NCI-H1417 (cell line): ENCODE results near the gene NPFFR1.
"Not testable (repeated sequence)": the region's sequence is repeated elsewhere in the genome, so short reads cannot be mapped to it uniquely, and the experiment has no call there.

Source experiments
- DNase-seq, 3 experiments: peaks; one replicate each; lab custom pipeline; 2025; lab: John Stamatoyannopoulos, UW

NPFFR1 gene

GRCh38 chr10:70256463-70256862 lies 27.3 kb downstream of the NPFFR1 start:
- DNase-seq: no peak

- DNase-seq: no peak
Observed at GRCh38 chr10:70255329-70256299, 28.2 kb downstream of the NPFFR1 start.

DNA sequence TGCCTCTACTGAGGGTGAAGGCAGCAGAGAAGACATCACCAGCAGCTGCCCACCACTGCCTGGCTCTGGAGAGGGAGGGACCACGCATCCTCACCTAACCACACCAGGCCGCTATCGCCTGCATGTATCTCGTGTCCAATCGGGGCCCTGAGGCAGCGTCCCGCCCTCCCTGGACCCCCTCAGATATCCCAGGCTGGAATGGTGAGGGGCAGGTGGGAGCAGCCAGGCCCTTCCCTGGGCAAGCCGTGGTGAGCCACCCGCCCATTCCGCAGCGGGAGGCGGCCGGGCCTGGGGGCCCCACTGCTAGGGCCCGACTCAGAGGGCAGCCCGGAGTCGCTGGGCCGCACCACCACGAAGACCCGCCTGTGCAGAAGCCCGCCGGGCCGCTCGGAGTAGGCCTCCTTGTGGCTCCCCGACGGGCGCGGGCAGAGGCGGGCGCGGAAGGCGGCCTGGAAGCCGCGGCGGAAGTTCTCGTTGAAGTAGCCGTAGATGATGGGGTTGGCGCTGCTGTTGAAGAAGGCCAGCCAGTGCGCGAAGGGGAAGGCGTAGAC lies 29.0 kb downstream of the NPFFR1 start:
- DNase-seq: no peak

GRCh38 chr10:70253878-70254765 lies 29.7 kb downstream of the NPFFR1 start:
- DNase-seq: no peak

GRCh38 chr10:70250961-70251680 lies 32.7 kb downstream of the NPFFR1 start:
- no peak for DNase-seq

DNA sequence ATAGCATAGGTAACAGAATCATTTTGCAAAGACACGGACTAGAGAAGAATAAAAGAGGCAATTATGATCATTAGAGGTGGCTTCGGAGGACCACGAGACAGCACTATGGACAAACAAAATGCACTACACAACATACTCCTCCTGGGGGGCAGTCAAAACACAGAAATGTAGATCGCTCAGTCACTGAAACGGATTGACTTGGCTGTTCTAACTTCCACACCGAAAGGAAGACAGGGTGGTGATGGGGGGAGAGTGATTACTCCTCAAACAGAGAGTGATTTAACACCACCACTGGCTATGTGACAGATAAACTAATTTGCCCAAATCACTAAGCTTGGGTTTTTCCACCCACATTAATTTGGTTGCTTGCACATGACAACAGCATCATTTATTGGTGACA lies 36.4 kb downstream of the NPFFR1 start:
- DNase-seq: peak in 2 of 3 experiments; percentile 33 to 80

- DNase-seq: no peak
Observed at GRCh38 chr10:70241081-70241480, 42.7 kb downstream of the NPFFR1 start.

GRCh38 chr10:70239986-70240385 lies 43.8 kb downstream of the NPFFR1 start:
- DNase-seq: not testable (repeated sequence)

DNA sequence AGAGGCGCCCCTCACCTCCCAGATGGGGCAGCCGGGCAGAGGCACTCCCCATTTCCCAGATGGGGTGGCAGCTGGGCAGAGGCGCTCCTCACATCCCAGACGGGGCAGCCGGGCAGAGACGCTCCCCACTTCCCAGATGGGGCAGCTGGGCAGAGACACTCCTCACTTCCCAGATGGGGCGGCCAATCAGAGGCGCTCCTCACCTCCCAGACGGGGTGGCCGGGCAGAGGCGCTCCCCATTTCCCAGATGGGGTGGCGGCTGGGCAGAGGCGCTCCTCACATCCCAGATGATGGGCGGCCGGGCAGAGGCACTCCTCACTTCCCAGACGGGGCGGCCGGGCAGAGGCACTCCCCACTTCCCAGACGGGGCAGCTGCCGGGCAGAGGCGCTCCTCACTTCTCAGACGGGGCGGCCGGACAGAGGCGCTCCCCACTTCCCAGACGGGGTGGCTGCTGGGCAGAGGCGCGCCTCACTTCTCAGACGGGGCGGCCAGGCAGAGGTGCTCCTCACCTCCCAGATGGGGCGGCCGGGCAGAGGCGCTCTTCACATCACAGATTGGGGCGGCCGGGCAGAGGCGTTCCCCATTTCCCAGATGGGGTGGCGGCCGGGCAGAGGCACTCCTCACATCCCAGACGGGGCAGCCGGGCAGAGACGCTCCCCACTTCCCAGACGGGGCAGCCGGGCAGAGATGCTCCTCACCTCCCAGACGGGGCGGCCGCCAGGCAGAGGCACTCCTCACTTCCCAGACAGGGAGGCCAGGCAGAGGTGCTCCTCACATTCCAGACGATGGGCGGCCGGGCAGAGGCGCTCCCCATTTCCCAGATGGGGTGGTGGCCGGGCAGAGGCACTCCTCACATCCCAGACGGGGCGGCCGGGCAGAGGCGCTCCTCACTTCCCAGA lies 44.5 kb downstream of the NPFFR1 start:
- DNase-seq: not testable (repeated sequence)

- not testable (repeated sequence) for DNase-seq
Observed at GRCh38 chr10:70237958-70238536, 45.8 kb downstream of the NPFFR1 start.

- DNase-seq: no peak
Observed at GRCh38 chr10:70234668-70235447, 48.9 kb downstream of the NPFFR1 start.

DNA sequence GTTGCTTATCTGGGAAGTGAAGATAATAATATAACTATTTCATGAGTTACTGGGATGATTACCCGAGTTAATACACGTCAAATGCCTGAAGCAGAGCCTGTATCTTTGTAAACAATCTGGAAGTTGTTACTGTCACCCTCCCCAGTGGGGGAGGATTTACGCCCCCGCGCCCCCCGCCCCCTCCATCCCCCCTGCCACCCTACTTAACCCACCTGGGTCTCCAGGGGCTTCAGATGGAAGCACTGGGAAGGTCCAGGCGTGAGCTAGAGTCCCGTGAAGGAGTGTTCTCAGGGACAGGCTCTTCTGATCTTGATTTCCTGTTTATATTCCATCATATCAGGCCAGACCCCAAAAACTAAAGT lies 49.9 kb downstream of the NPFFR1 start:
- no peak for DNase-seq

- DNase-seq: peak; percentile 93 to 95 (median 95)
Observed at GRCh38 chr10:70233109-70233938, 50.5 kb downstream of the NPFFR1 start, which contains the start of gene PPA1. Gene PPA1, minus strand, starts transcription at chr10:70233429. Its CDS starts 102 bp downstream, at chr10:70233327.

DNA sequence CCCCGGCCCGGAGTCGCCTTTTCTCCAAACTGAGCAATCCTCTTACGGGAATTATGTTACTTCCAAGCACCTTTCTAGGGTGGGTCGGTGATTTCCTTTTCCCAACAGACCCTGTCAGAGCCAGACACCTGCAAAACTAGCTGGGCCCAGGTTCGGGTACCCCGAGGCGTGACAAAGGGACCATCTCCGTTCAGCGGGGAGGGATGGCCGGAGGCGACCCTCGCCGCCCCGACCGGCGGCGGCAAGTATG lies 51.0 kb downstream of the NPFFR1 start:
- no peak for DNase-seq

- DNase-seq: peak; percentile 12 to 46 (median 41)
Observed at GRCh38 chr10:70232155-70232858, 51.5 kb downstream of the NPFFR1 start.

DNA sequence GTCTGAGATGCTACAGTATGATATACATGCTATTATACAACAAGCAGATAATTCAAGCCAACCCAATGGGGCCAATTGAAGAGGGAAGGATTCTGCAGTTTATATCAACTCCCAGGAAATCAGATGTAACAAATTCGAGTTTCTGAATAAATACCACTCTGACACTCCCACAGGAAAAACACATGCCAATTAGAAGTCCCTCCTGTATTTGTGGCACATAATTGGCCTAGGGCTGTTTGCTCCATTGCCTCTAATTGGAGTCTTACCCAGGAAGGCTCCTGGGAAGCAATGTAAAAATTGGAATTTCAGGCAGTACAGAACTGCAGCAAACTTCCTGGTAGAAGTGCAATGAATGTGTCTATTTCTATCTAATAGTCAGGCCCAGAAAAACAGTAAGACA lies 55.3 kb downstream of the NPFFR1 start:
- DNase-seq: peak in 2 of 3 experiments; percentile 3 to 58

DNA sequence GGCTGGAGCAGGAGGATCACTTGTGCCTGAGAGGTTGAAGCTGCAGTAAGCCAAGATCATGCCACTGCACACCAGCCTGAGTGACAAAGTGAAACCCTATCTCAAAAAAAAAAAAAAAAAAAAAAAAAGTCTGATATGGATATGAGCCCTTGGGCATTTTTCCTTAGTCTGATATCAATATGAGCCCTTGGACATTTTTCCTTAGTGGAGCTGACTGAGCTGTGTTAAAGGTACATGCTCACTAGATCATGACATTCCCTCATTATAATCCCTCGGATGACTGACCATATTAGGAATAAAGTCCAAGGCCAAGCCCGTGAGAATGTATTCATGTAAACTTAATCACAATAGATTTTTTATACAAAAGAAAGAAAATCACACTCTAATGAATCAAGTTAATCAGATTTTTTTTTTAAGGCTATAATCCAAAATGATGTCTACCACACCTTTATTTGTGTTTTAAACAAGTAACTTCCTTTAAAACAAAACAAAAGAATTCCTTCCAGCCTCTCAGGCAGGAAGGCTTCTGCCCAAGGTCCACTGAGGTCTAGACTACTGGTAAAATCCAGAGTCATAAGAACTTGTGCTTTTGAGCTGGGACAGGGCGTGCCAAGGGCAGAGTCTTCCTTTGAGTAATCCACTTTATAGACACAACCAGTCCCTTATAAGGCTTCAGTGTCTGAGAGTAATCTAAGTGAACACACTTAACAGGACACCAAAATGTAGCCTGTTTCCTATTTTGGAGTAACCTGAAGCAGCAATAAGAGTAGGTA lies 56.1 kb downstream of the NPFFR1 start:
- DNase-seq: no peak
